NCI-H345 treated with DMSO at 0.1 percent for 48 hours (cell line): ENCODE measurements around the gene CIB4.

Source experiments
- DNase-seq: peaks from one replicate; lab custom pipeline; 2025; ENCODE audit not compliant: unreplicated experiment; lab: John Stamatoyannopoulos, UW

The CIB4 gene

DNA sequence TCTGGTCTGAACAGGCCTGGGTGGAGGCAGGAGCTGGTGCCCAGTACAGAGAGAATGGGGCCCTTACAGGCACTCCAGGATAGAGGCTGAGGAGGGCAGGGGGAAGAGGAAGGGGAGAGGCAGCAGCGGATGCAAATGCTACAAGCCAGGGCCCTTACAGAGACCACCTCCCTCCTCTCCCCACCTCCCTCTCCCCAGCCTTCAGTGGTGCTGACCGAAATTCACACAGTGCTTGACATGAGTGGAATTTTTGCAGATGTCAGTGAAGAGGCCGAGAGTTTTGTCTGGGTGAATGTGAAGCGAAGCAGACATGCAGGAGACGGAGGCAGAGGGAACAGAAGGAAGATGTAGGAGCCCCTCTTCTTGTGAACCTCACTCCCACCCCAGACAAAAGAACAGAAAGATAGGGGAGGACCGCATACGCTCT, 31.9 kb downstream of the CIB4 start:
- no peak for DNase-seq

DNA sequence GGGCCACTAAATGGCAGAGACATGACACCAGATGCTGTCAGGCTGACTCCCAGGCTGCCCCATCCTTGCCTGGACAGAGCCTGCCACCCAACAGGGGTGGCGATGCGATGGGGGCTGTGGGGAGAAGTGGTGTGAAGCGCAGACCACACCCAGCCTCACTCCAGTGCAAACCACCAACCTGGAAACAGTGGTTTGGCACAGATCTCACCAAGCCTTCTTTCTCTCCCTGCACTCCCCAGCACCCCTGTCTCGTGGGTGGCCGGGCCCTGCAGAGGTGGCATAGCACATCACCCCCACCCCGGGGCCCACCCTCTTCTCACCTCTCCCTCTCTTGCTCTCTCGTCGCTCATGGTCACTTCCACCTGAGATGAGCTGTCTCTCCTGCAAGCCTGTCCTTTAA, 32.6 kb downstream of the CIB4 start:
- DNase-seq, result no peak

DNA sequence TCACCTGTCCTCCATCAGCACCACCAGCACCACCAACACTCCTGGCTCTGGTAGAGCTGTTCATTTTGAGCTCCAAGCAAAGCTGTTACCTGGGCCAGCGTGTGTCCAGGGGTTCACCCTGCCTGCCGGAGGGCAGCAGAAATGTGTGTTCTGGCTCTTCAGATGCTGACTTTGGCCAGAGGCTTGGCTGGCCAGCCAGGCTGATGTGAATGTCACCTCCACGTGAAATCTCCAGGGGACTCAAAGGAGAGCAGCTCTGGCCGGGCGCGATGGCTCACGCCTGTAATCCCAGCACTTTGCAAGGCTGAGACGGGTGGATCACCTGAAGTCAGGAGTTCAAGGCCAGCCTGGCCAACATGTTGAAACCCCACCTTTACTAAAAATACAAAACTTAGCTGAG, 33.5 kb downstream of the CIB4 start:
- no peak for DNase-seq

DNA sequence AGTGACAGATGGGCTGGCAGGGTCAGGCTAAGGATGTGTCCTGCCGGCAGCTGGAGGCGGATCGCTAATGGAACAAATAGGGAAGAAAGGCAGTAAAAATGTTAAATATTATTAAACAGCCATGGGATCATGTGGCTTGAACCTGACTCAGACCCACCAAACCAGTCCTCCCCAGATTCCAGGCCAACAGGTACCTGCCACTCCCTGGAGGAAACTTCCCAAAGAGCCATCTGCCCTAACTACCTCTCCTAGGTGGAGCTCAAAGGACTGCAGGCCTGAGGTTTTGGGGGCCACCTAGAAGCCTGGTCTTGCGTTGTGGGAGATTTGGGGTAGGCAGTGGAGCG, 34.3 kb downstream of the CIB4 start:
- no peak for DNase-seq

DNA sequence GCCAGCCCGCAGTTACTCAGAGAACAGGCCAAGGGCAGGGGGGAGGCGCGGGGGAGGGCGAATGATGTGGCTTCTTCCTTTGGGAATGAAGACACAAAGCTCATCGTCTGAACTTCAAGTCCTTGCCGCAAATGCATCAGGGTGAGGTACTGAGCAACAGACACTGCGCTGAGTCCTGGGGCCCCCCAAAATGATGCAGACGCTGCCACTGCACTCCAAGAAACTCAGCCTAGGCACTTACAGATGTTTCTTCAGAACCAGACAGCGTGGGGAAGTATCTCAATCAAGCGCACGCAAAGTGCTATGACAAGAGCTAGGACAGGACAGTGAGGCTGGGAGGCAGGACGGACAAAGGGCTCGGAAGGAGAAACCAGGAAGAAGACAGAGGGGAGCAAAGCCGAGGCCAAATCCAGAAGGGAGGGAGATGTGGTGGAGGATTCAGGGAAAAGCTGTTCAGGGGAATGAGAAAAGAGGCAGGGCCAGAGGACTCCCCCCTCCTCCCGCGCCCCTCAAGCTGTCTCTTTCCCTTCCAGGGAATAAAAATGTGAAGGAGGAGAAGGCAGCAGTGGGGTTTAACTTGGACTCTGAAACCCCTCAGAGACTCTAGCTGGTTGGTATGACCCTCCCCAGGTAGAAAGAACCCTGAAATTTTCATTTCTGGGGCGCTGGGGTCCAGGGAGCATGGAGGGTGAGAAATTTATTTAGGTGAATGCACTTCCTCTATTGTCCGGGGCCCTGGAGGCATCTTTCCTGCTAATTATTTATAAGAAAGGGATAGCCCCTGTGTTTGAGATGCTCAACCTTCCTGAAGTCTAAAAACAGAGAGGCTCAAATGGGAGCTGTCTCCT, 34.9 kb downstream of the CIB4 start:
- DNase-seq, result no peak

DNA sequence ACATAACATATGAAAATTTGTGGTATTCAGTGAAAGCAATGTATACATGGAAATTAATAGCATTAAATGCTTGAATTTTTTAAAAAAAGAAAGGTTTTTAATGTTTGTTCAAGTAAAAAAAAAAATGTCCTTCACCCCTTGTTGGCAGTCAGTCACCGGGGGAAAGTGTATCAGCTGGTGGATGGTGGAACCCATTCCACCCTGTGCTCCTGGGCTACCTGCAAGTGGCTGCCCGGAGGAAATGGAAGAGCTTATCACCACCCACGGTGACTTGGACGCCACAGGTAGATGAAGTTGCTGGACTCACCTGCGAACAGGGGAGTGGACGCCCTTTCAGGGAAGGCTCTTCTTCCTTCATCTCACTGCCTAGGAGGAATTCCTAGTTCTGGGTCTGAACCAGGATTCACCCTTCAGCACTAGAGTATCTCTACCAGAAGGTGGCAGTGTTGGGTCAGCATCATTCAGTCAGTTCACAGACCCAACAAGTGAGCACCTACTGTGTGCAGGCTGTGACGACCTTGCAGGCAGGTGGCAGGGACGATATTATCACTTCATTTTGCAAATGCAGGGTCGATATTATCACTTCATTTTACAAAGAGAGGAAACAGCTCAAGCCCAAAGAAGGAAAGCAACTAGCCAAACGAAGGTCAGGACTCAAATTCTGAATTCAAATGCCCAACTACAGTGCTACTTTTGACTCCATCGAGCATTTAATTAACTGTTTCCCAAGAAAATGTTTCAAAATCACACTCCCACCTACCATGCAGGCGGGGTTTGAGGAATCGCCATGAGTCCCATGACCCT, 35.8 kb downstream of the CIB4 start:
- peak; percentile 67 for DNase-seq

DNA sequence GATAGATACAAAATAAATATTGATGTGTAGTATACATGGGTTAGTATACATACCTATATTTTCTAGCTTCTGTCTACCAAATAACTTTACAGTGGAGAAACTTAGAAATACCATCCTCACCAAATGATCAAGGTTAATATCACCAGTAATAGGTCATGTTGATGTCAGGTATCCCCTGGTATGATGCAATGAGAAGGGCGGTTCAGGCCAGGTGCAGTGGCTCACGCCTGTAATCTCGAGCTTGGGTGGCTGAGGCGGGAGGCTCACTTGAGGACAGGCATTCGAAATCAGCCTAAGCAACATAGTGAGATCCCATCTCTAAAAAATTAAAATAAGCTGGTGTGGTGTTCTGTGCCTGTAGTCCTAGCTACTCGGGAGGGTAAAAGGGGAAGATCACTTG, 38.6 kb downstream of the CIB4 start:
- no peak for DNase-seq

DNA sequence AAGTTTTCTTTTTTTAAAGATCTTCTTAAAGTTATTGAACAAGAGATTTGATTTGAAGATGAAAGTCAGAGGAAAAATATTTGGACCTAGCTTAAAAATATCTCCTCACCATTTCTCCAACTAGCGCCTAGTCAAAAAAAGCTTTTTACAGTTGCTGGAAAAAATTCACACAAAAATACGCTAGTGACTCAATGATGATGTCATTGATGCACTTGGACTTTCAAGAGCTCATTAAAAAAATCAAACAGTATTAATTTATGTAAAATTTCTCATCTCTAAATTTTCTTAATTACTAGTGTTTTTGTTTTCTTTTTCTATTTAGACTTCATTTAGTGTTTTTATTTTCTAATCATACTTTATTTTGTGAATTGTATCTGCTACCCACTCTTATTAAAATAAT, 41.8 kb downstream of the CIB4 start:
- DNase-seq, result no peak

DNA sequence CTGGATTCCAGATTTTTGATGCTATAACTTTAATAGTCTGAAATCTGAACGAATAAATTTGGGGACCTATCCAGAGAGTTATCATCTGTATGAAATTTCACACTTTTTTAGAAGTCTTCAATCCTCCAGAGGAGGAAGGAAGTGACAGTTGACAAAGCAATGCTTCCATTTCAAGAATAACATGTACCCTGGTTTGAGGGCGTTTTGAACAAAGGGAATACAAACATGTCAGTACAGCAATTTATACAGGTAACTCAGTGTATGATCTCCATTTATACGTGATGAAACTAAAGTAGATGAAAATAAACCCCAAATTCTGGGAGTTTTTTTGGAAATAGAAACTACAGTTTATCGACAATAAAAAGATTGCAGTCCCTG, 42.2 kb downstream of the CIB4 start:
- DNase-seq, result no peak

DNA sequence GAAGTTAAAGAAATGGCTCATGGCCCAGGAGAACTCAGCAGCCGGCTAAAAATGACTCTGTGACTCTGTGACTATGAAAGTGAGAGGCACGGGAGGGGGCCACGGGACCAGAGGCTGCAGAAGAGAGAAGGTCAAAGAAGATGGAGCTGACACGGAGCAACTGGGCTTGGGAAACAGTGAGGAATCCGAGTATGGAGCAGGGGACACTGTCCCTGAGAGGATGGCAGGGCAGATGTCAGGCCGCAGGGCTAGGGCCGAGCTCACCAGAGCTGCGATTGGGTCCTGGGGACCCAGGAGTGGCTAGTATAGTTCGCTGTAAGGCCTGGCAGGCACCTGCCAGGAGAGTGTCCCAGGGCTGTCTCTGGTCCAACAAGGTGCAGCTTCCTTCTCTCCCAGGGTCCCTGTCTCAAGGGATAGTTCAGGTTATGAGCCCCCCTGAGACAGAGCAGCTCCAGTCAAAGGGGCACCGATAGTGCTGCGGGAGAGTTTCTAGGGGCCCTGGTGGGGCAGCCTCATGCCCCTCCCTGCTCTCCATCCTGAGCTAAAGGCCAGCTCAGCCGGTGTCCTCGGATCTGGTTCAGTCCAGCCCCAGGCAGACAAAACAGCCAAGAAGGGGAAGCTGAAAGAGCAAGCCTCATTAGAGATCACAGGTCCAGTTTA, 42.7 kb downstream of the CIB4 start:
- DNase-seq, result no peak

DNA sequence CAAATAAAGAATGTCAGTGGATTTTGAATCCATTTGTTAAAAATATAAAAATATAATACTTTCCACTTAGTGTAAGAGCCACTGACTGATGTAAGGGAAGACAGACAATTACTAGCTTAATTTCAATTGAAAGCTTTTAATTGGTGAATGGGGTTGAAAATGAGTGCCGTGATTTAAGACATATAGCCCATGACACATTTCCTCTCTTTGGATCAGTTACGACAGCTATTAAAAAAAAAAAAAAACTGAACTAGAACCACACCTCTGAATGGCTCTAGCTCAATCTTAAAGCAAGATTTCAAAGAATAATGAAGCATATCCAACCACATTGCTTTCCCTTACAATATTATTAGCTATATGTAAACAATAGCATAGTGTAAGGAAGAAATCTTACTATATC, 44.0 kb downstream of the CIB4 start:
- DNase-seq, result no peak

DNA sequence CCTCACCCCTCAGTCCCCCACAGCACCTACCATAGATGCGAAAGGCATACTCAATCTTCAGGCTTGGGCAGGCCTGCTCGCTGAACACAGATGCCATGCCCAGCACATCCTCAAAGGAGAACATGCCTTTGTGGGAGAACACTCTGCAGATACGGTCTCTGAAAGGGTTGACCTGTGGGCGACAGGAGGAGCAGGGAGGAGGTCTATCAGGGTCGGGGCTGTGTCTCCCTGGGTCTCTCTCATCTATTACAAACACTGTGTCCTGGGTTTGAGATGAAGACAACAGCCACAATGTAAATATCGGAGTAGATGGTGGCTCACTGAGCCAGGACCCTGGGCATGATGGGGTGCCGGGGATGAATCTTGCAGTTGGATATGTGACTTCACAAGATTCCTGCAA, 46.0 kb downstream of the CIB4 start:
- DNase-seq, result no peak

DNA sequence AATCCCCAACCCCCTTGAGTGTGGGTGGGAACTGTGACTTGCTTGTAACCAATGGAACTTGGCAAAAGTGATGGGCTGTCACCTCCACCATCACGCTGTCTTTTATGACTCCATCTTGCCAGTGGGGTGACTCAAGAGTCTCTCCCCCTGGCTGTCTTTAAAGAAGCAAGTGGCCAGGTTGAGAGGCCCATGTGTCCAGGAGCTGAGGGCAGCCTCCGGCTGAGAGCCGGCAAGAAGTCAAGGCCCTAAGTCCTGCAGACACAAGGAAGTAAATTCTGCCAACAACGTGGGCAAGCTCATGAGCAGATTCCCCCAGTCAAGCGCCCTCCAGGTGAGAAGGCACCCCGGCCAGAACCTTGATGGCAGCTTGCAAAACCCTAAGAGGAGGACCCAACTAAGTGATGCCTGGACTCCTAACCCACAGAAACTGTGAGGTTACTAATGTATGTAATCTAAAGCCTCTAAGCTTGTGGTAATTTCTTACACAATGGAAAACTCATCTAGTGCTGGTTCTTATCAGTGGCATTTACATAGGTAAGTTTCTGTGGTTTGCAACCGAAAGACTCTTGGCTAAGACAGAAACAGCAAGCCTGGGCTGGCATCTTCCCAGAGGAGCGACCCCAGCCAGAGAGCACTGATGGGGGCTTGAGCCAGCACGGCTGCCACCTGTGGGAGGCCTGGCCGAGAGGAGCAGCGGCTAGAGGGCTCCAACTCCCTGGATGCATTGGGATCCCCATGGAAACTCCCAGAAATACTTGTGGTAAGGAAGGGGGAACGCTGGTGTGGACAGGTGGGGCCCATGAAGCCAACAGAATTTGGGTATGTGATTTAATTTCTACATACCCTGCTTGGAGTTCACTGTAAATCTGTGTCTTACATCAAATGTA, 49.3 kb downstream of the CIB4 start:
- DNase-seq, result no peak

DNA sequence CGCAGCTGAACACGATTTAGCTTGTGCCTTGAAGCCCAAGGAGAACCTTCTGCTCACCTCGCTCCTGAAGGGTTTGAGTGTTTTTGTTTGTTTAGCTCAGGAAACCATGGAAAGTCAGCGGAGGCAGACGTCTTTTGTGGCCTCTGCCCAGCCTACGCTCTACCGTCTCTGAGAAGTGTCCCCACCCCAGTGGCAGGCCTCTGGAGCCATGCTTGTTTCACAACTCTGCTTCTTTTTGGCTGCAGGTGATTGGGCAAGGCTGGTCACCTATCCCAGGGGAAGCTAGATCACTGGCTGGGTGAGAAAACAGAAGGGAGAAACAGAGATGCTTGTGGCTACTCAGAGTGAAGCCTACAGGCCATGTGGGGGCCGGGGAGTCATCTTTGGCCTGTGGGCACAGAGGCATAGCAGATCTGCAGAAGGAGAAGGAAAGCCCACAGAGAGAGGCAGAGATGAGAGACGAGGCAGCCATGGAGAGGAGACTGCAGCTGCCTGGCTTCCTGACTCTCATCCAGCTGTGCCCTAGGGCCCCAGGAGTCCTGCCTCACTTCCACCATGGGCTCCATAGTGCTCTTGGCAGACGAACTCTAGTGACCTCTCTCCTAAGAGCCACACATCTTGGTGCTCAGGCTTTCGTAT, 50.1 kb downstream of the CIB4 start:
- no peak for DNase-seq

DNA sequence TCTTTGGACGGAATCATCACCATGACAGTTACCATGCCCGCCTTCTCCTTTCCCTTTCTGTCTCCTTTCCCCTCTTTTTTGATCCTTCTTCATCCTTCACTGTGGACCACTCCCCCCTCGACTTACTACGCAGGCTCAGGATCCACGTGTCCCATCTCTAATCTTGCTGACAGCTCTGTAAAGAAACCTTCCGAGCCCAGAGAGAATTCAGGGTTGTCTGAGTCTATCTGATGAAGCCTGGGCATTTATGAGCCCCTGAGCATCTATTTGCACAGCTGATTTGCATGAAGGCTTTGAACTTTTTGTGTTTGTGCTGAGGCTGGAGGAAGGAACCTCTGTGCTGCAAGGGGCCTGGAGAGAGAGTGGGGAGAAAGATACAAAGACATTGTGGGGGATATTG, 50.7 kb downstream of the CIB4 start:
- DNase-seq, result no peak

DNA sequence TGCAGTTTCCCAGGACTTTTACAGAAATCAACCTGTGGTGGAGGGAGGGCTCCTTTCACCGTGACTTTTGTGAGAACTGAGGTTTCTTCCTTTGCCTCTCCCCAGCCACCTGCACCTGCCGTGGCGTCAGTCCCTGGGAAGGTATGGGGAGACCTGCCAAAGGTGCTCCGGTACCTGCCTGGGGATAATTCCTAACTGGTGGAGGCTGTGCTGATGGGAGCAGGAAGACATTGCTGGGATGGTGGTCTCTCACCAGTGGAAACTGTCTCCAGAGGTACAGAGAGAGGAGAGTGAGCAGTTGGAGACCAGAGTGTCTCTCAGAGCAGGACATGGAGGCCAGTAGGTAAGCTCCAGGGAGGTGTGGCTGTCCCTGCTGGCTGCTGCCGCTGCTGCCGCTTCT, 52.6 kb downstream of the CIB4 start:
- DNase-seq, result no peak

DNA sequence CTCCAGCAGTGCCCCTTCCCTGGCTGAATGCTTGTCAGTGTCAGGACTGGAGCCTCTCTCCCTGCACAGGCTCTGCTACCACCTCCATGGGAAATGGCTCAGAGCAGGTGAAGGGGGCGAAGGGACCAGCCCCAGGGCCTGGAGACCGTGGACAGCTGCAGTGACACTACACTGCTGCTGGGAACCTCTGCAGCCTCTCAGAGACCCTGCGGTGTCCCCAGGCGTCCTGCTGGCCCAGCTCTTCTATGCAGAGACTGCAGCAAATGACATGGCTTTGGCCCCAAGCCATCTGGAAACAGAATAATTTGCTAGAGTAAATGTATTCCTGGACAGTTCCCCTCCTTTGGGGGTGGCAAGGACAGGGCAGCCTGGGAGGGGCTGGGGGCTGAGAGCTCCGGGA, 53.2 kb downstream of the CIB4 start:
- peak; percentile 12 for DNase-seq

DNA sequence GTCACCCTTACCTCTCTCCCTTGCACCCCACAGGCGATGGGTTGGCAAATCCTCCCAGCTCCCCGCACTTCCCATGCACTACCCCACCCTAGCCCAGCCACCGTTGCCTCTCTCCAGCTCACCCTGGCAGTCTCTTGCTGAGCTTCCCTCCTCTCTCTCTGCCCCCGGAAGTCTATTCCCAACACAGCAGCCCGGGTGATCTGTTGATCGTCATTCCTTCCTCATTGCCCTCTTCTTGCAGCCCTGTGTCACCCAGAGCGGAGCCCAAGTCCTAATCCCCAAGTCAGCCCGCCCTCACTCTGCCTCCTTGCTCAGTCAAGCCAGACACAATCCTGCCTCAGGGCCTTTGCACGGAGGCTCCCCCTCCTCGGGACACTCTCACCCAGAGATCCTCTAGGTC, 55.2 kb downstream of the CIB4 start:
- no peak for DNase-seq

DNA sequence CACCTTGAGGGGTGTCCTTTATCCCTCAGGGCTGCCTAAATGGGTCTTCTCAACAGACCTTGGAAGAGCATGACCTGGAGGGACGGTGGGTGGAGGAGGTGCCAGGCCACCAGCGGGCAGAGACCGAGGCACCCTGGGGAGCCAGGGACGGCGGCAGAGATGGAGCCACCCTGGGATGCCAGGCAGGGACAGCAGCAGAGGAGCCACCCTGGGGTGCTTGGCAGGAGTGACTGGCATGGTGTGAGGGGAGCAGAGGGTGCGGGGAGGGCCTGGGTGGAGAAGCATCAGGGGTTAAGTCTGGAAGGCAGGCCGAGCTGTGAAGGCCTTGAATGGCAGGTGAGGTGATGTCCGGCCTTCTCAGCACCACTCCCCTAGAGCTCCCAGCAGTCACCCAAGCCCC, 56.1 kb downstream of the CIB4 start:
- no peak for DNase-seq

DNA sequence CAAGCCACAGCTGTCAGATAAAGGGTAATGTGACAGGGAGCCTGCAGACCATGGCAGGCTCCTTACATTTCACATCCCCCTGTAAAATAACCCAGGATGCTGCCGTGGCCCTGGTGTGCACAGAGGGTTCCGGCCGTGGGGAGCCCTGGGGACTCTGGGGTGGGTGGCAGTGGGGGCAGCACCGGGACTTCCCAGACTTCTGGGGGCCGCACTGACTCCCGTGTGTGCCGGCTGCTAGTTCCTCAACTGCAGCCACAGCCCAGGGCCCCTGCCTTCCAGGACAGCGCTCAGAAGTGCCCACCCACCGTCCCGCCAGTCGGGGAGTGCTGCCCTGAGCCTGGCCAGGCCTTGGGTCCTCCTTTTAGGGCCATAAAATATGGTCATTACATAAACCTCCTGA, 56.5 kb downstream of the CIB4 start:
- DNase-seq, result no peak

DNA sequence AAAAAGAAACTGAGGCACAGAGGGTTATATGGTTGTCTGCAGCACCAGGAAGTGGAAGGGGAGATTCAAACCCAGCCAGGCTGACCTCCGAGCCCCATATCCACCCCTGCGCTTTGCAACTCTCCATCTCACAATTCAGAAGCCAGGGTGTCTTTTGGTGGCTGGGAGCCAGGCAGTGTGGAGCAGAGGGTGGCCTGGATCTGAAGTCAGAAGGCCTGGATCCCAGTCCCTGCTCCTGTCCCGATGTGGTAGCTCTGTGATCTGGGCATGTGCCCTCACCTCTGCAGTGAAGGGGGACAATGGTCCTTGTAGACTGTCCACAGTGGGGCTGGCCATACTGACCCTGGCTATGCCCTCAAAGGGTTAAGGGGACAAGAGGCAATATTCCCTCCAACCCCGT, 57.0 kb downstream of the CIB4 start:
- DNase-seq, result no peak
